CD8-positive, alpha-beta memory T cell (primary cell): Measurements from ENCODE around the gene ENPP1. TPM values are rescaled to one million over a fixed set of nuclear protein-coding genes. Genes with fewer than 3 reads are reported as not detected.

ENCODE experiments used
- CTCF ChIA-PET: fragments of 350-600 bp; sonication (Branson Sonifier 250); formaldehyde crosslinking; loops from one replicate; lab custom pipeline; 2021; ENCODE audit warnings: antibody characterized with exemption; lab: Charles Lee
- POLR2A ChIA-PET: fragments of 350-600 bp; sonication (Branson Sonifier 250); formaldehyde crosslinking; loops from one replicate; lab custom pipeline; 2021; ENCODE audit warnings: antibody characterized with exemption; lab: Charles Lee
- DNase-seq, 5 donors: peaks; one replicate each; pipeline versions ENCODE4 v3.0.0 to v3.0.0-alpha.2; 2020 to 2022; ENCODE audit warnings: mixed read lengths in 1 of 5
- H3K27ac ChIP-seq: one replicate; pipeline ENCODE4 v1.7.0; 2013; ENCODE audit warnings: low read depth, mild to moderate bottlenecking, low read length, moderate library complexity
- H3K27me3 ChIP-seq: 2 replicates; pipeline ENCODE4 v1.7.0; 2013; ENCODE audit warnings: low read length, mild to moderate bottlenecking; ENCODE audit not compliant: insufficient read depth, poor library complexity, severe bottlenecking
- H3K36me3 ChIP-seq: 2 replicates; pipeline ENCODE4 v1.7.0; 2013; ENCODE audit warnings: mild to moderate bottlenecking, low read length, moderate library complexity; ENCODE audit not compliant: insufficient read depth
- H3K4me1 ChIP-seq: 2 replicates; pipeline ENCODE4 v1.7.0; 2013; ENCODE audit warnings: mild to moderate bottlenecking, low read length, moderate library complexity; ENCODE audit not compliant: insufficient read depth
- H3K4me3 ChIP-seq: 2 replicates; pipeline ENCODE4 v1.7.0; 2013; ENCODE audit warnings: mild to moderate bottlenecking, low read length
- H3K9me3 ChIP-seq: 2 replicates; pipeline ENCODE4 v1.7.0; 2013; ENCODE audit warnings: mild to moderate bottlenecking, low read length
- H3K27ac Mint-ChIP-seq, 8 donors: one replicate each; pipeline ENCODE4 v1.8.0; 2020 to 2021; ENCODE audit warnings: mixed read lengths in 8 of 8, mild to moderate bottlenecking in 6 of 8, inconsistent platforms in 3 of 8, moderate library complexity in 3 of 8
- H3K27me3 Mint-ChIP-seq, 2 donors: one replicate each; pipeline ENCODE4 v1.8.0; 2020 to 2021; ENCODE audit warnings: mixed read lengths in 2 of 2, mild to moderate bottlenecking in 1 of 2, moderate library complexity in 1 of 2
- H3K36me3 Mint-ChIP-seq, 3 donors: one replicate each; pipeline ENCODE4 v1.8.0; 2020 to 2021; ENCODE audit warnings: mixed read lengths in 3 of 3, inconsistent platforms in 1 of 3, mild to moderate bottlenecking in 1 of 3
- H3K4me1 Mint-ChIP-seq, 3 donors: one replicate each; pipeline ENCODE4 v1.8.0; 2020 to 2021; ENCODE audit warnings: mixed read lengths in 3 of 3, inconsistent platforms in 1 of 3, mild to moderate bottlenecking in 1 of 3
- H3K4me3 Mint-ChIP-seq, 7 donors: one replicate each; pipeline ENCODE4 v1.8.0; 2020 to 2021; ENCODE audit warnings: mixed read lengths in 7 of 7, mild to moderate bottlenecking in 6 of 7, moderate library complexity in 4 of 7, inconsistent platforms in 2 of 7
- H3K9me3 Mint-ChIP-seq, 5 donors: one replicate each; pipeline ENCODE4 v1.8.0; 2020 to 2022; ENCODE audit warnings: mixed read lengths in 5 of 5, mild to moderate bottlenecking in 3 of 5, moderate library complexity in 2 of 5, inconsistent platforms in 1 of 5
- polyA plus RNA-seq: library from polyadenylated mRNA; unstranded; fragments of 300-500 nt; fragmentation: Illumina TruSeq; gene quantifications from one replicate; pipeline ENCODE4 v1.2.3, GENCODE V29; 2021
- total RNA-seq, 2 experiments: library from RNA; stranded (reverse); gene quantifications; one replicate each; pipeline ENCODE4 v1.2.3, GENCODE V29; 2021

Gene ENPP1
- total and polyA plus RNA-seq, 3 experiments from 2014 or later, result 1.2 to 2.2 (median 2.2) TPM

DNA sequence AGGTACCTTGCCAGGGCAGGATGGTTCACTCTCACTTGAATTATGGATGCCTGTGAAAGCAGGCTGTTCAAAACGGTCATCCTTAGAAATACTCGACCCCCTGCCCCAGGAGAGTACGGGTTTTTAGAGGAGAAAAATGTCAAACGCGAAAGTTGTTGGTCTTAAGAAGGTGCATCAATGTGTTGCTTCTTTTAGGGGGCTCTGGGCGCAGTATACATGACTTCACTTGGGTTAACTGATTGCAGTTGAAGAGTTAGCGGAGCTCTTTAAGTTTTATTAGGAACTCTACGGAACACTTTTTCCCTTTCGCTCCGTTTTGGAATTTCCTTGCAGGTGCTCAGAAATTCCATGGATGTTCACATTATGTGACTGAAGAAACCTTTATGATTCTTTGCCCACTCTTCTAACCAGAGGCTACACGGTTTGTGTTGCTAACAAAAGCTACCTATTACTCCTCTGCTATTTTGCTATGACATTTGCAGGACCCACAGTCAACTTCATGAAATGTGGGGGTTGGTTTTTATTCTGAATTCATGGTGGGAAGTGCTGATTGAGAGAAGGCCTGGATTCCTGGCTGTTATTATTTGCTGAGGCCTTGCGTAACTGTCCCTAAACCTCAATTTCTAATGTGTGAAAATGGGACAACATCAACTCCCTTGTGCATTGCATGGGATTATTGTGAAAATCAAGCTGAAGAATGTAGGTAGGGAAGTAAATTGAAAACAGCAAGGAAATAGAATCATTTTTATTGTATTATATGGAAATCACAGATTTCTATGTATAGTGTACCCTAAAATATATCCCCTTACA is 845 bp downstream of the ENPP1 start:
- Histone ChIP-seq H3K27me3 (peaks cover 4% of the 10 kb centered on the region), H3K27ac (no peak overlapping the region), H3K4me3 (peak overlapping the region; percentile 39), H3K9me3 (no peaks in the 10 kb centered on the region), H3K36me3 (no peaks in the 10 kb centered on the region), H3K4me1 (peaks cover 7% of the 10 kb centered on the region)
- H3K4me3 Mint-ChIP-seq, result peak overlapping the region; percentile 76 to 85 (median 83)
- peaks cover 0 to 1% (median 0%) of the 10 kb centered on the region in 3 donors for H3K36me3 Mint-ChIP-seq
- peaks cover 7 to 36% of the 10 kb centered on the region in 2 donors for H3K27me3 Mint-ChIP-seq
- POLR2A ChIA-PET, result no interaction called here
- CTCF ChIA-PET, result interaction anchor here (1.2 kb wide), 1 partner anchor 11 kb away, joined by 3 read pairs; no protein-coding TSS in a partner anchor
- peaks cover 17 to 21% (median 21%) of the 10 kb centered on the region in 3 donors for H3K4me1 Mint-ChIP-seq
- H3K9me3 Mint-ChIP-seq, result no peaks in the 10 kb centered on the region
- no peak overlapping the region for H3K27ac Mint-ChIP-seq
- DNase-seq, result no peak

DNA sequence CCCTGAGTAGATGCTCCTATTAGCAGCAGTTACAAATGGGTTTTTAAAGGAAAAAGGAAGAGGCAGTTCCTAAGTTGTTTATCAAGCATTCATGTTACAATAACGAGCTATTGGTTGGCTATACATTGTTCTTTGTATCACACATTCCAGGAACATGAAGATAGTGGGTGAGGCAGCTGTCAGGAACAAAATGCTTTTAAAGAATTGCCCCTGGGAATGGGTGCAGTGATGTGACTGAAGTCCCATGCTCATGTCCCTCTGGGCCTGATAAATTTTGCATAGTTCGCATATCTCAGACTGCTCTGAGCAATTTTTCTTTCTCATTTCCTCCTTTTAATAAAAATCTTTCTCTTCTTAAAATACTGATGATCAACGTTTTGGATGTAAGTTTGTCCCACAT is 3.7 kb downstream of the ENPP1 start:
- Mint-ChIP-seq H3K27ac (no peak overlapping the region), H3K36me3 (peaks cover 0 to 1% (median 0%) of the 10 kb centered on the region in 3 donors), H3K27me3 (peaks cover 10 to 46% of the 10 kb centered on the region in 2 donors), H3K4me1 (peaks cover 13 to 18% (median 17%) of the 10 kb centered on the region in 3 donors), H3K4me3 (no peak overlapping the region), H3K9me3 (no peaks in the 10 kb centered on the region)
- H3K9me3 ChIP-seq, result no peaks in the 10 kb centered on the region
- H3K36me3 ChIP-seq, result no peaks in the 10 kb centered on the region
- ChIA-PET POLR2A (no interaction called here), CTCF (no interaction called here)
- peaks cover 4% of the 10 kb centered on the region for H3K27me3 ChIP-seq
- DNase-seq, result no peak
- H3K27ac ChIP-seq, result no peak overlapping the region
- peaks cover 7% of the 10 kb centered on the region for H3K4me1 ChIP-seq
- H3K4me3 ChIP-seq, result no peak overlapping the region

DNA sequence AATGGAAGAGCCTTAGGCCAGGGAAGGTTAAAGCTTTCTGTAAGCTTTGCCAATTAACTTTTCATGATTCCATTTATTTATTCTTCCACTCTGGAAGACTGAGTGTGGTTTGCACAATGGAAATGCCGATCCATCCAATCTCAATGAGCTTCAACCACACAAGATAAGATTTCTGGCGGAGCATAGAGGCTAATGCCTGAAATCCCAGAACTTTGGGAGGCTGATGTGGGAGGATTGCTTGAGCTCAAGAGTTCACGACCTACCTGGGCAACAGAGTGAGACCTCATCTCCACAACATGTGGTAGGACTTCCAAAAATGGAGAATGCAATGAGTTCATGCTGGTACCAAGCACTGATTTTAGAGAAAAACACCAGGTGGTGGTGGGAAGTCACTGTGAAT is 6.2 kb downstream of the ENPP1 start:
- POLR2A ChIA-PET, result no interaction called here
- CTCF ChIA-PET, result no interaction called here
- no peaks in the 10 kb centered on the region for H3K36me3 Mint-ChIP-seq
- no peaks in the 10 kb centered on the region for H3K27me3 ChIP-seq
- H3K27ac Mint-ChIP-seq, result no peak overlapping the region
- no peak overlapping the region for H3K4me3 ChIP-seq
- H3K36me3 ChIP-seq, result no peaks in the 10 kb centered on the region
- H3K9me3 Mint-ChIP-seq, result no peaks in the 10 kb centered on the region
- H3K27me3 Mint-ChIP-seq, result peaks cover 10 to 37% of the 10 kb centered on the region in 2 donors
- peaks cover 0 to under 1% (median 0%) of the 10 kb centered on the region in 3 donors for H3K4me1 Mint-ChIP-seq
- no peak overlapping the region for H3K27ac ChIP-seq
- H3K4me3 Mint-ChIP-seq, result no peak overlapping the region
- H3K9me3 ChIP-seq, result no peaks in the 10 kb centered on the region
- DNase-seq, result no peak
- H3K4me1 ChIP-seq, result no peaks in the 10 kb centered on the region

DNA sequence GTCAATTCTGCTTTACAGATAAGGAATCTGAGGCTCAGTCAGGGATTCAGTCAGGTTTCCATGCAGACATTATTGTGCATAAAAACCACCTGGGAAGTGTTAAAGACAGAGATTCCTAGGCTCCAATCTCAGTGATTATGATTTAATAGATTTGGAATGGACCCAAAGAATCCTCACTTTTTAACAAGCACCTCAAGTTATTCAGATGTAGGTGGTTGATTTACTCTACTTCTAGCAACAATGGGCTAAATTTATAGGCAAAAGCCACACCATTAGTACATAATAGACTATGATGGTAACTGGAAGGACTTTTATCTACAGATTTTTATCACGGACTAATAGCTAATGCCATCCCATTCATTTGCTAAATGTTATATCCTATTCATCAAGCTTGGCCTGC is 9.0 kb downstream of the ENPP1 start:
- Histone ChIP-seq H3K36me3 (no peaks in the 10 kb centered on the region), H3K4me1 (no peaks in the 10 kb centered on the region), H3K27ac (no peak overlapping the region), H3K9me3 (no peaks in the 10 kb centered on the region), H3K27me3 (no peaks in the 10 kb centered on the region), H3K4me3 (no peak overlapping the region)
- H3K9me3 Mint-ChIP-seq, result no peaks in the 10 kb centered on the region
- H3K27me3 Mint-ChIP-seq, result peaks cover 16 to 43% of the 10 kb centered on the region in 2 donors
- CTCF ChIA-PET, result no interaction called here
- no peaks in the 10 kb centered on the region for H3K36me3 Mint-ChIP-seq
- no peaks in the 10 kb centered on the region for H3K4me1 Mint-ChIP-seq
- H3K4me3 Mint-ChIP-seq, result no peak overlapping the region
- H3K27ac Mint-ChIP-seq, result no peak overlapping the region
- POLR2A ChIA-PET, result no interaction called here
- DNase-seq, result no peak

- Histone ChIP-seq H3K9me3 (no peaks in the 10 kb centered on the region), H3K4me1 (no peaks in the 10 kb centered on the region), H3K27ac (no peak overlapping the region), H3K36me3 (no peaks in the 10 kb centered on the region), H3K4me3 (no peak overlapping the region), H3K27me3 (no peaks in the 10 kb centered on the region)
- Mint-ChIP-seq H3K9me3 (no peaks in the 10 kb centered on the region), H3K4me1 (no peaks in the 10 kb centered on the region), H3K27me3 (peaks cover 8 to 51% of the 10 kb centered on the region in 2 donors), H3K4me3 (no peak overlapping the region), H3K27ac (peak overlapping the region in 1 of 8 donors; percentile 7), H3K36me3 (no peaks in the 10 kb centered on the region)
- ChIA-PET POLR2A (no interaction called here), CTCF (no interaction called here)
- no peak for DNase-seq
These were observed 11.8 kb downstream of the ENPP1 start for GRCh38 chr6:131819572-131820124.

DNA sequence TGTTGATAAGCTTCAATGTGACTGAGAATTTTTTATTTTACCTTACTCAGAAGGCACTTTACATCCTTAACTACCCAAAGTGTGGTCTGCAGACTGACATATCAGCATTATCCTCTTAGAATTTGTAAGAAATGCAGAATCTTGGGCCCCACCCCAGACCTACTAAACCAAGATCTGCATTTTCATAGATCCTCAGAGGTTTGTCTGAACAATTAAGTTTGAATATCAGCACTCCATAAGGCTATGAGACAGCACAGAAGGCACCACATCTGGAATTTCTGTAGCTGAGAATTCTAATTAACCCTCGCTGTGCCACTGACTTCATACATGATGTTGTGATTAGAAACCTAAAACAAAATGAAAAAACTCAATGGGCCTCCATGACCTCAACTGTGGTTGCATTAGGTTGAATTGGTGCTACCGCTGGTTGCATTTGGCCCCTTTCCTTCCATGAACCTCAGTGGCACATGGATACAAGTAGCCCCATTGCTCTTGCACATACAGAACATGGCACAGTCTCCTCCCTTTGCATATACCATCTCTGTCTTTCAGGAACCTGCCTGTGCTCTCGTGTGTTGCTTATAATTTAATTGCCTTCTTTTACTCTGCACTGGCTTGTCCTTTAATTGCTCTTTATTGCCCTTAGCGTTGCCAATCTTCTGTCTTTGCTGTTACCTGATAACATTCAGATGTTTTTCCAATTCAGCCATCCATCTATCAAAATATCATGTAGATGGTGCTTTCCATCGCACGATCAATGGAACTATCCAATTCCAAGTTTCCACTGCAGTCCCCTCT is 13.4 kb downstream of the ENPP1 start:
- Mint-ChIP-seq H3K36me3 (no peaks in the 10 kb centered on the region), H3K4me3 (no peak overlapping the region), H3K4me1 (no peaks in the 10 kb centered on the region), H3K9me3 (no peaks in the 10 kb centered on the region), H3K27me3 (peaks cover 8 to 49% of the 10 kb centered on the region in 2 donors), H3K27ac (no peak overlapping the region)
- Histone ChIP-seq H3K4me1 (no peaks in the 10 kb centered on the region), H3K27me3 (no peaks in the 10 kb centered on the region), H3K27ac (no peak overlapping the region), H3K4me3 (no peak overlapping the region), H3K9me3 (no peaks in the 10 kb centered on the region), H3K36me3 (no peaks in the 10 kb centered on the region)
- CTCF ChIA-PET, result no interaction called here
- POLR2A ChIA-PET, result no interaction called here
- no peak for DNase-seq

DNA sequence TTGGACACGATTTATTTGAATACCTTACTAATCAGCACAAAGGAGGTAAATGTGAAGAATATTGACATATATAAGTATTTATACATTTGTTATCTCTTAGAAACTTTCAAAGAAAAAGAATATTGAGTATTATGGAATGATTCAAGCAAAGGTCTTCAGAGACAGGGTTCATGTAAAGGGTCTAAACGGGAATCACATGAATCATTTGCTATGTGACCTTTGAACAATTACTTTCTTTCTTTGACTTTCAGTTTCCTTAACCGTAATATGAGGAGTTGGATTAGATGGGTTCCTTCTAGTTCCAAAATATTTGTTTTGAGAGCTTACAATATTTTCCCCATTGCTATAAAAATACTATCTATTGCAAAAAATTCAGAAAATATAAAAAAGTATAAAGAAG is 14.3 kb downstream of the ENPP1 start:
- H3K27me3 Mint-ChIP-seq, result peaks cover 8 to 54% of the 10 kb centered on the region in 2 donors
- Histone ChIP-seq H3K9me3 (no peaks in the 10 kb centered on the region), H3K27me3 (no peaks in the 10 kb centered on the region), H3K4me1 (no peaks in the 10 kb centered on the region), H3K27ac (no peak overlapping the region), H3K36me3 (no peaks in the 10 kb centered on the region), H3K4me3 (no peak overlapping the region)
- no peak overlapping the region for H3K27ac Mint-ChIP-seq
- H3K4me3 Mint-ChIP-seq, result no peak overlapping the region
- H3K36me3 Mint-ChIP-seq, result no peaks in the 10 kb centered on the region
- H3K4me1 Mint-ChIP-seq, result no peaks in the 10 kb centered on the region
- POLR2A ChIA-PET, result no interaction called here
- CTCF ChIA-PET, result no interaction called here
- H3K9me3 Mint-ChIP-seq, result no peaks in the 10 kb centered on the region
- DNase-seq, result no peak
